Ishikawa (cell line): ENCODE data around the gene RUVBL1.

Source experiments
- CEBPB ChIP-seq: IDR thresholded peaks from 2 replicates; pipeline ENCODE4 v1.6.1; 2012
- CREB1 ChIP-seq: IDR thresholded peaks from 2 replicates; pipeline ENCODE4 v1.6.1; 2012; ENCODE audit warnings: low read depth
- EGR1 ChIP-seq: IDR thresholded peaks from 2 replicates; pipeline ENCODE4 v1.6.1; 2012
- EP300 ChIP-seq: IDR thresholded peaks from 2 replicates; pipeline ENCODE4 v1.6.1; 2012; ENCODE audit warnings: borderline replicate concordance
- FOXM1 ChIP-seq: IDR thresholded peaks from 2 replicates; pipeline ENCODE4 v1.6.1; 2012; ENCODE audit warnings: low read depth, borderline replicate concordance
- MAX ChIP-seq: IDR thresholded peaks from 2 replicates; pipeline ENCODE4 v1.6.1; 2012
- NFIC ChIP-seq: IDR thresholded peaks from 2 replicates; pipeline ENCODE4 v1.6.1; 2012
- RAD21 ChIP-seq: IDR thresholded peaks from 2 replicates; pipeline ENCODE4 v1.6.1; 2012; ENCODE audit warnings: low read depth
- REST ChIP-seq: IDR thresholded peaks from 2 replicates; pipeline ENCODE4 v1.6.1; 2012; ENCODE audit warnings: low read depth, mild to moderate bottlenecking
- TAF1 ChIP-seq: IDR thresholded peaks from 2 replicates; pipeline ENCODE4 v1.6.1; 2012; ENCODE audit warnings: low read depth, mild to moderate bottlenecking
- TCF12 ChIP-seq: IDR thresholded peaks from 2 replicates; pipeline ENCODE4 v1.6.1; 2012; ENCODE audit warnings: low read depth
- TEAD4 ChIP-seq: IDR thresholded peaks from 2 replicates; pipeline ENCODE4 v1.6.1; 2012
- USF1 ChIP-seq: IDR thresholded peaks from 2 replicates; pipeline ENCODE4 v1.6.1; 2012
- YY1 ChIP-seq: IDR thresholded peaks from 2 replicates; pipeline ENCODE4 v1.6.1; 2012; ENCODE audit warnings: low read depth
- ZBTB7A ChIP-seq: IDR thresholded peaks from 2 replicates; pipeline ENCODE4 v1.6.1; 2012; ENCODE audit warnings: low read depth

Gene RUVBL1

GRCh38 chr3:128167646-128167972 lies 44.0 kb upstream of the RUVBL1 start:
- TF ChIP-seq TEAD4, result no peak
- TF ChIP-seq CREB1, result no peak
- TF ChIP-seq YY1, result no peak
- TF ChIP-seq ZBTB7A, result no peak
- TF ChIP-seq MAX, result no peak
- TF ChIP-seq REST, result no peak
- TF ChIP-seq CEBPB, result no peak

- TF ChIP-seq USF1, result no peak
- TF ChIP-seq TEAD4, result no peak
- TF ChIP-seq FOXM1, result no peak
- no peak for TF ChIP-seq CREB1
- no peak for TF ChIP-seq EP300
Observed at GRCh38 chr3:128166971-128167453, 43.4 kb upstream of the RUVBL1 start.

GRCh38 chr3:128163432-128163831 lies 39.8 kb upstream of the RUVBL1 start:
- TF ChIP-seq CEBPB (no peak), NFIC (no peak), ZBTB7A (no peak), CREB1 (no peak), MAX (no peak), TEAD4 (no peak), TCF12 (no peak), RAD21 (no peak)

- no peak for TF ChIP-seq MAX
- TF ChIP-seq RAD21, result no peak
- TF ChIP-seq REST, result no peak
- no peak for TF ChIP-seq NFIC
- no peak for TF ChIP-seq CEBPB
- TF ChIP-seq EGR1, result no peak
- TF ChIP-seq CREB1, result no peak
- no peak for TF ChIP-seq TAF1
- no peak for TF ChIP-seq USF1
- no peak for TF ChIP-seq FOXM1
- no peak for TF ChIP-seq YY1
- no peak for TF ChIP-seq ZBTB7A
- TF ChIP-seq TCF12, result no peak
- TF ChIP-seq TEAD4, result no peak
- TF ChIP-seq EP300, result no peak
Observed at GRCh38 chr3:128160661-128161060, 37.0 kb upstream of the RUVBL1 start.

- TF ChIP-seq FOXM1 (no peak), NFIC (no peak), TAF1 (no peak), TCF12 (no peak), EGR1 (no peak), YY1 (no peak), REST (no peak), MAX (no peak), EP300 (no peak), TEAD4 (no peak), ZBTB7A (no peak), RAD21 (no peak), USF1 (no peak), CEBPB (no peak)
Observed at GRCh38 chr3:128155616-128156360, 32.2 kb upstream of the RUVBL1 start.
